Eye (tissue), 1 donor: ENCODE data around the gene ZNF175.
"Not testable (repeated sequence)": the region's sequence is repeated elsewhere in the genome, so short reads cannot be mapped to it uniquely, and the experiment has no call there.

Experiments
- DNase-seq: peaks from one replicate; pipeline ENCODE4 v3.0.0-alpha.2; 2015

The ZNF175 gene

DNA sequence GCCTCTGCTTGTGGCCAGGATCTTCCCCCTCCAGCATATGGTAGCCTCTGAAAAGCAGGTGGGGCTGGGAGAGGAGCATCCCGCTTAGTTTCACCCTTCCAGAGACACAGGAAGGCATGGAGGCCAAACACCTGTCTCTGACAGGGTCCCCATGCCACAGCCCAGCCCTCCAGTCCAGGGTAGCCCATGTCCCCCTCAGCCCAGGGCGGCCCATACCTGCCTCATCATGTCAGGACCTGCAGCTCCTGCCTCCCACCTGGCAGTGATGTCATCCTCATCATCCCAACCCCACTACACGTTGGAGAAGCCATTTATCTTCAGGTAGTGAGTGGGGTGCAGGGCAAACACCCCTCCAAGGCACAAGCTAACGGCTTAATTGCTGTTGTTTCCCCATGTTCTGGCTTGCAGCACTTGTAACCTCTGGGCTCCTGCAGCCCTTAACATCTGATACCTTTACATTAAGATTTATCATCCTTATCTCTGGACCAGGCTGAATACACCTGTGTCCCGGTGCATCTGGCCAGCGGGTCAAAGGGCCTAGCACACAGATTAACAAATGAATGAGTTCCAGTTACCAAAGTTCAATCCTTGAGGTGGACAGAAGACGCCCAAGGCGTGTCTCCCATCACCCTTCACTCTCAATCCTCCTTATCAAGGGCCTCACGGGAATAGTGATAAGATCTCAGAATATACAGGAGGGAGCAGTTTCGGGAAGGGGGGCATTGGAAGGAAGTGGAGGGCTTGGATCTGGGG, 22.2 kb downstream of the ZNF175 start:
- DNase-seq: no peak

DNA sequence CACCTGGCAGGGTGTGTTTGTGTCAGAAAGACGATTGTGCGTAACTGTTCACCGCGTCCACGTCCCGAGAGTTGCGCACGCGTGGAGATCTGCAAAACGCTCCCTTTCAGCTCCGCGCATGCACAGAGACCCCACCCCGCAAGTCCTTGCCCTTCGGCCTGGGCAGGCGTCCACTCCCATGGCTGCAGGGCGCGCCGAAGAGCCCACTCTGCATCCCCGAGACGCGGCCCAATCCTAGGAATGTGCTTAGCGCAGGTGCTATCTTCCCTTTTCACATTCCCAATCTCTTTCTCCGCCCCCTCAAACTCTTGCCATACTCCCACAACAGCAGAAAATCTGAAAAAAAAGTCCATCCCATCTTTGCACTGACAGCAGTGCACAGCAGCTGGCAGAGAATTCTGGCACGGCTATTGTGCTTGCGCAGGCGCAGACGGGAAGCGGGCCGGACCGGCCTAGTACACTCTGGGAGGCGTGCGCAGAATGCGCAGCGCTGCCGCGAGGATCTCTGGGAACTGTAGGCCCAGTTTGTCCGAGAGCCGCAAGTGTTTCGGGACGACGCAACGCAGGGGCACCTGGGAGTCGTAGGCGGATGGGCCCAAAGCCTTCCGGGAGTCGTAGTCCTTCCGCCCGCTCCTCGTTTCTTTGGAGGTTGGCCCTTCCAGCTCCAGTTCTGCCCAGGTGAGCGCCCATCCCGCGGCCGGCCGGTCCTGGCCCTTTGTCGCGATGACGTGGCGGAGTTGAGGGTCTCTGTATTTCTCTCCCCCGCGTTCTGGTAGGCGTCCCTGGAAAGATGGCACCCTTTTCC, 23.1 kb downstream of the ZNF175 start:
- DNase-seq: peak; percentile 99

DNA sequence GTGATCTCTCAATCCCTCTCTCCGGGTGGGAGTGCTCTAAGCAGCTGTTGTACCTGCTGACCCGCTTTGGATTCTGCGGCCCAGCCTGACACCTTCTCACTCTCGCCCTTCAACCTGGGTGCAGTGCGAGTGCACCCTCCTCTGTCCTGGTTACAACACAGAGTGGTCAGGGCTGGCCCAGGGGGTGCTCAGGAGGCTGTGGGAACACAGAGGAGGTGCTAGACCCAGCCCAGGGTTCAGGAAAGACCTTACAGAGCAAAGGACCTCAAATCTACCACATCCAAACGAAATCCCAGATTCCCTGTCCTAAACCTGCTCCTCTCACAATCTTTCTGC, 23.7 kb downstream of the ZNF175 start:
- DNase-seq: no peak

DNA sequence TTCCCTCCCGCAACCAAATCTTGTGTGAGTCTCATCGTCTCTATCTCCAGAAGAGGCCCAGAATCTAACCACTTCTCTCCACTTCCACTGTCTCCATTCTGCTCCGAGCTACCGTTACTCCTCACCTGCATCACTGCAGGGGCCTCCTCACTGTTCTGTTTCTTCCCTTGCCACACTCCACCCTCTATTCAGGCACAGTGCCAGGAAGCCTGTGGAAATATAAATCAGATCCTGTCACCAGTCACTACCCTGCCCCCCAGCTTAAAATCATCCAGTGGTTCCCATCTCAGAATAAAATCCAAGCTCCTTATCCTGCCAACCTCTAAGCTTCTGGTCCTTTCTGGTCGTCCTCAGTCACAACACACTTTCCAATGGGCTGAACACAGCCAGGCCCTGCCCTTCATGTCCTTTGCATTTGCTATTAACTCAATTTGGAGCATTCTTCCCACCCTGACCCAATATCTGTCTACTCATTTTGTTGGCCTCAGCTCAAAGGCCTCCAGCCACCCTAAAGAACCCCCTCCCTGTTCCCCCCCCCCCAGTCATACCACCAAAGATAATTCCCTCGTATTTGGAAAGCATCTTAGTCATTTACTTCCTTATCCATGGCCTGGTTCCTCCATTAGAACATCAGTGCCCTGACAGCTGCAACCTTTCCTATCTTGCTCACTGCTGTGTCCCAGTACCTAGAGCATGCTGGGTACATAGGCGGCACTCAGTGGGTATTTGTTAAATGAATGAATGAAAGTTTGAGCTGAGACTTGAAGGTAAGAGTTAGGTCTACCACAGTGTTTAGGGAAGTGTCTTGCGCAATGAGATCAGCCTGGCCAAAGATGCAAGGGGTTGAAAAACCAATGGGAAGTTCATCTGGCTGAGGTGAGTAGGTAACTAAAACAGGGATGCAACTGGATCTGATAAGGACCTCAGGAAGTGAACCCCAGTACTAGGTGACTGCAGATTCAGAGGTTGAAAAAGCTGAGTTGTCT, 24.4 kb downstream of the ZNF175 start:
- DNase-seq: no peak

DNA sequence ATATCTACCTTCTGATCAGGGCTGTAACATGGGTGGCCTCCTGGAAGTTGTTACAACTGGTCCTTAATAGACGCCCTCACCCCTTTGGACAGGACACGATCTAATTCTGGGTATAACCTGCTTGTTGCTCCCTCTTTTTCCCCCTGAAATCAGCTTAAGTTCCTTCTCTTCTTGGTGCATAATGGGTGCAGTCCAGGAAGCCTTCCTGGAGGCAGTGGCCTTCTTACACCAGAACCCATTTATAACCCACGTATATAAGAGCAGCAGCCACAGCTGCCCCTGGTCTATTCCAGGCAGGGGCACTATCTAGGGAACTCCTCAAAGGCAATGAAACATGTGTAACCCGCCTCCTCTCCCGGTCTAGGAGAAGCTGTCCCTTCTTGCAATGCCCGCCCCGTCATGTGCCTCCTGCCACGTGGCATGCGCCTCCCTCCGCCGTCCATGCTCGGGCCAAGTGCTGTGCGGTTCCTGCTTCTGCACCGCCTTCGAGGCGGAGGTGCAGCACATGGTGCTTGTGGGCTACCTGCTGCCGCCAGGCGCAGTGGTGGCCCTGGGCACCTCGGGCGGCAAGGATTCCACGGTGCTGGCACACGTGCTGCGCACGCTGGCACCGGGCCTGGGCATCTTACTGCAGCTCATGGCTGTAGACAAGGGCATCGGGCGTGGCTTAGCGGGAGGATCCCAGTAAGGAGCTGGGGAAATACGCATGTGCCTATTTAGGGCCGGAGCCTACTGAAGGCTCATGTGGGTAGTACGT, 27.3 kb downstream of the ZNF175 start:
- DNase-seq: no peak

DNA sequence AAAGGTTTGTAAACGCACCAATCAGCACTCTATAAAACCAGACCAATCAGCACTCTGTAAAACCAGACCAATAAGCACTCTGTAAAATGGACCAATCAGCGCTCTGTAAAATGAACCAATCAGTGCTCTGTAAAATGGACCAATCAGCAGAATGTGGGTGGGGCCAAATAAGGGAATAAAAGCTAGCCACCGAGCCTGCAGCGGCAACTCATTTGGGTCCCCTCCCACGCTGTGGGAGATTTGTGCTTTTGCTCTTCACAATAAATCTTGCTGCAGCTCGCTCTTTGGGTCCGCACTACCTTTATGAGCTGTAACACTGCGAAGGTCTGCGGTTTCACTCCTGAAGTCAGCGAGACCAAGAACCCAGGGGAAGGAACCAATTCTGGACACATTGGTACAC, 28.0 kb downstream of the ZNF175 start:
- DNase-seq: no peak

DNA sequence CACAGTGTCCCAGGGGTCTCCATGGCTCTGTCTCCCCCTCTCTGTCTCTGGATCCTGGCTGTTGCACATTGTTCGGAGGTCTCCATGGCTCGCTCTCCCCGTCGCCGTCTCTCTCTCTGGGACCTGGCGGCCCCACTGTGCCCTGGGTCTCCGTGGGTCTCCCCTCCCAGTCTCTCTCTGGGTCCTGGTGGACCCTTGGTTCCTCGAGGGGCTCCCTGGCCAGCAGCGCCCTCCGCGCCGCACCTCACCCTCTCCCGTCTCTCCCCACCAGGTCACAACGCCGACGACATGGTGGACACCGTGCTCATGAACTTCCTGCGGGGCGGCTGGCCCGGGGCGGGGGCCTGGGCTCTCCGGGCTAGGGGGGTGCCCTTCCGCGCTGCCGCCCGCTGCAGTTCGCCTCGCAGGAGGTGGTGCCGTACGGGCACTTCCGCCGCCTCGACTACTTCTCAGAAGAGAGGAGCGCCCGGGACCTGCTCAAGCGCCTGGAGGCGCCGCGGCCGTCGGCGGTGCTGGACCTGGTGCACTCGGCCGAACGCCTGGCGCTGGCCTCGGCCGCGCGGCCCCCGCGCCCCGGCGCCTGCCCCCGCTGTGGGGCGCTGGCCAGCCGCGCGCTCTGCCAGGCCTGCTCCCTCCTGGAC, 30.0 kb downstream of the ZNF175 start:
- DNase-seq: no peak

DNA sequence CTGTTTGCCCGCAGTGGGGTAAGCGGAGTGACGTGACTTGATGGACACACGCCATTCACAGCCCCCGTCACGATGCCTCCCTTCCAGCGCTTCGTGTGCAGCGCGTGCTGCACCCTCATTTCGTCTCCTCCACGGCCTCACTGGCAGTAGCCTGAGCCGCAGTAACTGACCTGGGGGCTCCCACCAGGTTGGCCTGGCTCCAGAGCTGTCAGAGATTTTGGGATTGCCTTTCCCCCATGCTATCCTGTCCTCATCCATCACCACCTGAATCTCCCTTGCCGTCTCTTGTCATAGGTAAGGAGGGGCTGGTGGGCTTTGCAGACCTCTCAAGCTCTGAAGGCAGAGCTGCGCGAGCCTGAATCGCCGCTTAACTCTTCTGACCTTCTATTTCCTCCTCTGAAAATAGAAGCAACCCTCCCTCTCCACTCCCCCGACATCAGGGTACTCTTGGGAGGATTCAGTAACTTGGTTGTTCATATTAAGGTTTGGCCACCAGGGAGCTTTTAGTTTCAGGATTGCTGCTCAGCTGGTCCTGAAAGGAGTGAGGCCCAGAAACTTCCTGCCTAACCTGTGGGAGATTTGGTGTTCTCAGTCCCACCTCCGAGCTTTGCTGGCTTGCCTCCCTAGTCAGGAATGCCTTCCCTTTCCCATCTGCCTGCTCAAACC, 31.2 kb downstream of the ZNF175 start:
- DNase-seq: no peak

DNA sequence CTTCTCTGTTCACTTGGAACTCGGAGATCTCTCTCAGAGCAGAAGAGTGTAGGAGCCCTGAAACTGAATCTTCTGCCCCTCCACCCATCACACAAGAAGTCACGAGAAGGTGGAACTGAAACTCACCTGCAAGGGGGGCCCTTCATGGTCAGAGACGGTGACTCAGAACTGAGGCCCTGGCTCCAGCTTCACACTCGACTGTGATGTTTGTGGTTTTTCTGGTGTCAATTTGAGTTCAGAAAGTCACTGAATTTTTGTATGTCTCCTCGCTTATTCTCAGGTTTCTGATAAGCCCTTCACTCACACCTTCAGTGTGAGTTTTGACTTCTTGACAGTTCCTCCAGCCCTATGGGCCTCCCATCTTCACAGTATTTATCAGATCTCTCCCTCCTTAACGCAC, 36.0 kb downstream of the ZNF175 start:
- no peak for DNase-seq

DNA sequence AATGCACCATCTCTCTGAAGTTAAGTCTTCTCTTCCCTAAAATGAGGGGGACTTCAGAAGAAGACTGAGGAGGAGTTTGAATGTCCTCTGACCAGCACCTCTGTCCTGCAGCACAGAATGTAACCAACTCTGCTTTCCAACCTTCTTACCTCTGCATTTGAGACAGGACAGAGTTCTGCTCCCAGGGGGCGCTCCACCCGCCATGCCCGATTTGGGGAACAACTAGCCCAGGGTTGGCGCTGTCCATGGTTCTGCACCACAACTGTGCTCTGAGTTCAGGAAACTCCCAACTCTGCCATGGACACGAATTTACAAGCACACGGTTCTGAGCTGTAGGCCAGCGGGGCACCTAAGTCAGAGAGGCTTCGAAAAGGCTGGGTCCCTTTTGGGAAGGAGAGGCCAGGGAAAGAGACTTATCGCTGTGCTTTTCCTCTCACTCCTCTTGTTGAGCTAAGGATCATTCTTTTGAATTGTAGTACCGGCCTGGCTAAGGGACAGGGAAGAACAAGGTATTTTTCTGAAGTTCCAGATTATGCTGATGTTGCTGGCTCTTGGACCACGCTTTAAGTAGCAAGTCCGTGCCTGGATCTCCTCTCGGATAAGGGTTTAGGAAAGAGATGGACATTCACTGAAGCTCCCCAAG, 37.0 kb downstream of the ZNF175 start:
- peak; percentile 85 for DNase-seq

DNA sequence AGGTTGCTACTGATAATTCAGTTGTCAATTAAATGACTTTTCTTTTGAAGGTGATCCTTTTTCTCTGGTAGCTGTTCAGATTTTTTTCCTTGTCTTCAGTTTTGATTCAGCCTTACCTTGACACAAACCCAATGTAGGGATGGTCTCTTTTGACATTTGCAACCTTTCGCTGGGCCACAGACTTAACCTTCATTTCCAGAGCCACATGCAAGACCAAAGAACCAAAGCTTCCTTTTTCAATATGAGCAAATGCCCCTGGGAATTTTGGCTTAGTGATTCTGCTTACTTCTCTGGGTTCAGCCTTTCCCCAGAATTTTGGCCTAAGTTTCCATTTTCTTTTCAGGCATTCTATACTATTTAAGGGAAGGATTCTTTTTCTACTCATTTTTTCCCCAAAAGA, 39.5 kb downstream of the ZNF175 start:
- DNase-seq: no peak

DNA sequence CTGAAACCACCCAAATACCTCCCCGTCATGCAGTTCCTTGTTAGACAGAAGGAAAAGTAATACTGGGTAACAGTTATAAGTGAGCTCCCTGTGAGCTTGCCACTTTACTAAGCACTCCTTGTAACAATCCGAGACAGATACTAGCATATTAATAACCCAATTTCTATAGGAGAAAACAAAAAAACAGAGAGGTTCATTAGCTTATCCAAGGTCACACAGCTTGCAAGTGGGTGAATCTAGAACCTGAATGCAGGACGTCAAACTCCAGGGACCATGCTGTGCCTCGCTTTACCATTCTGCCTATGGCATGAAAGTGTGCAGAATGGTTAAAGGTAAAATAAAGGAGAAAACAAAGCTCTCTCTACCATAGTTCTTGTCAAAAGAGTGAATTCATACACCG, 43.7 kb downstream of the ZNF175 start:
- DNase-seq: no peak

DNA sequence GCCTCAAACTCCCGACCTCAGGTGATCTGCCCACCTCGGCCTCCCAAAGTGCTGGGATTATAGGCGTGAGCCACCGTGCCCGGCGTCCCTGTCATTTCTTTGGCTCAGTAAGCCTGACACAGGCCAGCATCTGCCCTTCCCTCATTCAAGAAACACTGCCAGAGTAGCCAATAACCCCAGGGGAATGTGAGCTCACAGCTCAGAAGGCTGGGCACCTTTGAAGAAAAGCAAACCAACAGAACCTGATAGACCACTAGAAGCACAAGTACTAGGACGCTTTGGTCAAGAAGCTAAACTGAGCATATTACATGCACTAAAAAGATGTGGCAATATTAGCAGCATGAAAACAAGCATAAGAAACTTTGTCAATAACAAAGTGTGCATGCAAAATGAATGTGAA, 44.9 kb downstream of the ZNF175 start:
- DNase-seq: no peak

DNA sequence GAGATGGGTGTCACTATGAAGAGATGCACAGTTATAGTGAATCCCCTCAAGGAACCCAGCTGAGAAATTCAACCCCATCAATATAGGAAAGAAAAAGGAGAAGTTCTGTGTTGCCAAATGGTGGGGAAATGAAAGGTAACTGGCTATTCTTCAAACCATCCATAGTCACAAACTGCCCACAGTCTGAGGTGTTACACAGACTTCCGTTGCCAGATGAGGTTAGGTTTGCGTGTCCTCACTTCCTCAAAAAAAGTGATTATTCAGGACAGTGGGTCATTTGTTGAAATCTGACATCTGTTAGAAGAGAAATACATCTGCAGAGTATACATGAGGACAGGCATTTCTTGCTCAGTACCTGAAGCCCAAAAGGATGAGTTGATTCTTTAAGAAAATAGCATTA, 50.1 kb downstream of the ZNF175 start:
- DNase-seq: no peak

DNA sequence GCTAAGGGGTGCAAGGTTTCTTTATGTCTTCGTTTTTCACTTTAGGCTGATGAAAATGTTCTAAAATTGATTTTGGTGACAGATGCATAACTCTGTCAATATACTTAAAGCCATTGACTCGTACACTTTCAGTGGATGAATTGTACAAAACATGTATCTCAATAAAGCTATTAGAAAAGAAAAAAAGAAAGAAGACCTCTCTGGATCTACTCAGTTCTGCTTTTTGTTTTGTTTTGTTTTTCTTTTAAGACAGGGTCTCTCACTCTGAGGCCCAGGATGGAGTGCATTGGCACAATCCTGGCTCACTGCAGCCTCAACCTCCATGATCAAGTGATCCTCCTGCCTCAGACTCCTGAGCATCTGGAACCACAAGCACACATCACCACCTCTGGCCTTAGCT, 55.6 kb downstream of the ZNF175 start:
- DNase-seq: no peak

DNA sequence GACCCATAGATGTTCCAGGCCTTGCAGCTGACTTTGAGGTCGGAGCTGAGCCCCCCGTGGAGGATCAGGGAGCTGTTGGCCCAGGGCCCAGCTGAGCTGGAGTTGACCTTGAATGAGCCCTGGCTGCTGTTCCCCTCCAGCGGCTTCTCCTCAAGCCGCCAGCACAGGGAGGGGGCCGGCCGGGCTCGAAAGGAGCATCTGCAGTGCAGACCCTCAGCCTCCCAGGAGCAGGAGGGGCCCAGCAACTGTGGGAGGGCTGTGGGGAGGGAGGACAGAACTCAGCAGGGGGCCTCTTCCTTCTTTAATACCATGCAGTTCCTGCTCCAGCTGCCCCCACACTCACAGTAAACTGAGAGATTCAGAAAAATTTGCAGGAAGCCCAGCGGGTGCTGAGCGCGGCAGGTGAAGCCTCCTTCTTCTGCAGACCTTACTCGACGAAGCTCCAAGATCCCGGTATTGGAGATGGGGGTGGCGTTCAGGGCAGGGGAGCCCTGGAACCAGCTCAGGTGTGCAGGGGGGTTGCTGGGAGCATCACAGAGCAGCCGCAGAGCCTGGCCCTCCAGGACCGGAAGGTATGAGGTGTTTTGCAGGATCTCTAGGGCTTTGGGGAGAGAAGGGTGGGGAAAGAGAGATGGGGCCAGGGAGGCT, 56.5 kb downstream of the ZNF175 start:
- DNase-seq: peak; percentile 14

DNA sequence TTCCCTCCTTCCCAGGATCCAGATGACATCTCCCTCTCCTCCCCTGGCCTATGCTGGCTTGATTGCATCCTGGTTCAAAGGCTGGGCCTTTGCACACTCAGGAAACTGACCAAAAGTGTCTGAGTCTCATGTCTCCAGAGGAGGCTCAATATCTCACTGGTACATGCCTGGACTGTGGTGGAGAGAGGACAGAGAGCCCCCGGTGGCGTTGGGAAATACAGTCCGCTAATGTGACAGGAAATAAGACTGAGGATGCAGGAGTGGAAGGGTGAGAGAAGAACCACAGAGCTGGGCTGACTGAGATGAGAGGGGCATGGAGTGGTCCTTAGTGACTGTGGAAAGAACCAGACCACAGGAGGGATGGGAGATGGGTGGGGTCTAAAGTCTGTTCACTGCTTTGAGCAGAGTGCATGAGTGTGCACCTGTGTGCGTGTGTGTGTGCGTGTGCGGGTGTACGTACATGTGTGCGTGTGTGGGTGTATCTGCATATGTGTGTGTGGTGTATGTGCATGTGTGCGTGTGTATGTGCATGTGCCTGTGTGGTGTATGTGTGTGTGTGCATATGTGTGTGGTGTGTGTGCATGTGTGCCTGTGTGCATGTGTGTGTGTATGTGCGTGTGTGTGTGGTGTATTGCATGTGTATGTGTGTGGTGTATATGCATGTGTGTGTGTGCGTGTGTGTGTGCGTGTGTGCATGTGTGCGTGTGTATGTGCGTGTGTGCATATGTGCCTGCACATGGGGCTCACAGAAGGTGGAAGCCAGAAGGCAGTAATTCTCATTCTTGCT, 57.3 kb downstream of the ZNF175 start:
- DNase-seq: no peak

DNA sequence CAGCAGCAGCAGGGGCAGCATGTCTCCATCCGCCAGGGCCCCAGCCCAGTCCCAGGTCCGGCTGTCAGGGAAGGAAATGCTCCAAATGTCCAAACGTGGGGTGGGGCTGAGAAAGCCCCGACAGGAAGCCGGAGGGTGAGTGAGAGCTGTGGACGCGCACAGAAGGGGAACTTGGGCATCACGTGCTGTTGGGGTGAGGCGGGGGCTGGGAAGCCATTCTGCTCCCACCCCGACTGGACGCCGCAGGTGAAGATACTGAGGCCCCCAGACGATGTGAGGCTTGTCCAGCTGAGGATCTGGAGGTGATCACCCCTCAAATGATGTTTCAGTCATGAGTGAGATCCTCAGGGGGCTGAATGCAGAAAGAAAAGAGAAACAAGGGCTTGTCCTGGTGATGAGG, 59.2 kb downstream of the ZNF175 start, which contains the start of gene SIGLEC5:
Gene SIGLEC5, minus strand, starts transcription at position 87 of the 400 bp plus-strand sequence. Its CDS starts 66 bp downstream, at position 21.
- DNase-seq: not testable (repeated sequence)

DNA sequence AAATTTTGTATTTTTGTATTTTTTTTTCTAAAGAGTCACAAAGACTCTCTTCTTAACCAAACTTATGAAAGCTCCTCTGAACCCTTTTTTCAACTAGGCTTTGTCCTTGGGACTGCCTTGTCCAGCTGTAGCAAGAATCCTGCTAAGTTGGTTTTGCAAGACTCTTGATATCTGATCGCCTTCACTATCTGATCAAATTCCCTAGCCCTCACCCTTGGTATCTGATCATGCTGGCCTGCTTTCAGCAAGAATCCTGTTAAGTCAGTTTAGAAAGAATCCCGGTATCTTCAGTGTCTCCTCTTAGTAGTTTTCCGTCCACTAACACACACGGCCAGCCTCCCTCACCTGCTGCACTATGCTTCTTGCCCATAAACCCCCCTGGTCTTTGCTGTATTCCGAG, 61.0 kb downstream of the ZNF175 start:
- no peak for DNase-seq
